ENCODE data around the gene CCDC184. TPM values are rescaled to one million over a fixed set of nuclear protein-coding genes. Genes with fewer than 3 reads are reported as not detected.

The CCDC184 gene
- total and polyA plus RNA-seq, 2 donors (not counting 1 experiment from before 2014, with no cell fraction given): 0.54 to 1.4 TPM

DNA sequence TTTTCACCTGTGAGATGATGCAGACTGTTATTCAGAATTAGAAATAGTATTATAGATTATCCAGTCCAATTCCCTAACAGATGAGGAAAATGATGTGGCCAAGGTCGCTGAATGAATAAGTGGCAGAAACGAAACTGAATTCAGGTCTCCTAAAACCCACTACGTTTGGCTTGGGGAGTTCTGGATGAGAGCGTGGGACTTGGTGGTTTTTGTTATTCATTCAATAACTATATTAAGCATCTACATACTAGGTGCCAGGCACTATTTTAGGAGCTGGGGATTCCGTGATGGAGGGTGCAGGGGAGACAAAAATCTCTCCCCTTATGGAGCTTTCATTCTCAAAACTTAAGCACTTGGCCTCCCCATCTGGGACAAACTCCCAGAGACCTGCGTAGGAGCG, 813 bp upstream of the CCDC184 start:
- H3K27ac ChIP-seq (ENCODE audit: low read length in 2 of 2): no peak overlapping the region
- ChIA-PET CTCF (interaction anchor here (0.8 to 3.4 kb wide), 12 partner anchors 9 to 436 kb away, joined by 3 to 26 read pairs (median 4); partner anchors contain the start of gene ASB8), POLR2A (interaction anchor here (0.7 to 1.1 kb wide), 4 partner anchors 15 to 63 kb away, joined by 3 to 6 read pairs (median 4); partner anchors contain the start of genes ASB8 and PFKM)
- peak overlapping the region; percentile 92 for H2AFZ ChIP-seq (ENCODE audit: insufficient read depth, low read depth, low read length, poor library complexity, severe bottlenecking)
- H3K36me3 ChIP-seq (replicated peaks in 1 of 2; ENCODE audit: control extremely low read depth in 1 of 2, control insufficient read depth in 1 of 2, extremely low read depth in 1 of 2, insufficient read depth in 2 of 2, low read length in 1 of 2): no peaks in the 10 kb centered on the region
- TF ChIP-seq EZH2 (IDR thresholded peaks at IDR 0.05; ENCODE audit: borderline replicate concordance, insufficient read depth, low read depth, low read length, poor library complexity, severe bottlenecking): no peak
- peak overlapping the region; percentile 69 to 90 (median 77) for H3K4me3 ChIP-seq (ENCODE audit: control extremely low read depth in 1 of 5, extremely low read depth in 1 of 5, insufficient read depth in 1 of 5, low read depth in 2 of 5, low read length in 4 of 5)
- peak overlapping the region; percentile 84 for H3K27ac Mint-ChIP-seq
- H3K4me1 ChIP-seq (ENCODE audit: control insufficient read depth in 2 of 2, insufficient read depth in 2 of 2, low read length in 2 of 2): peaks cover 27 to 29% of the 10 kb centered on the region in 2 donors
- H4K20me1 ChIP-seq (ENCODE audit: control insufficient read depth, insufficient read depth, low read length, poor library complexity, severe bottlenecking): no peaks in the 10 kb centered on the region
- WGBS (ENCODE audit: insufficient coverage): no CpG with 5 or more reads among the region's 7 CpGs
- peaks cover 0 to 4% (median 0%) of the 10 kb centered on the region in 3 donors for H3K9me3 ChIP-seq (ENCODE audit: control extremely low read depth in 1 of 3, control insufficient read depth in 2 of 3, insufficient read depth in 1 of 3, low read length in 2 of 3)
- ATAC-seq (ENCODE audit: low read depth) (no peak), DNase-seq (no peak)
- peak overlapping the region; percentile 92 for H3K4me2 ChIP-seq (replicated peaks; ENCODE audit: low read depth, low read length, poor library complexity, severe bottlenecking)
- peak overlapping the region; percentile 79 for H3K9ac ChIP-seq (ENCODE audit: low read length)
- peaks cover 0 to 40% (median 17%) of the 10 kb centered on the region in 4 experiments for H3K27me3 ChIP-seq (replicated peaks in 1 of 4; ENCODE audit: control extremely low read depth in 1 of 4, control insufficient read depth in 3 of 4, insufficient read depth in 4 of 4, low read length in 3 of 4)
- intact Hi-C loops (cut with micrococcal nuclease): loop anchor here (1.0 to 10.0 kb wide), 6 partner anchors 16 to 478 kb away; partner anchors contain the start of genes ASB8, RPAP3, TMEM106C and ZNF641
- H3K4me3 Mint-ChIP-seq: peak overlapping the region; percentile 98
- no peaks in the 10 kb centered on the region for H3K9me3 Mint-ChIP-seq (ENCODE audit: insufficient read depth)
- peaks cover 28% of the 10 kb centered on the region for H3K4me1 Mint-ChIP-seq
- no peaks in the 10 kb centered on the region for H3K79me2 ChIP-seq (ENCODE audit: control insufficient read depth, insufficient read depth, low read length)
- peaks cover 44% of the 10 kb centered on the region for H3K27me3 Mint-ChIP-seq

DNA sequence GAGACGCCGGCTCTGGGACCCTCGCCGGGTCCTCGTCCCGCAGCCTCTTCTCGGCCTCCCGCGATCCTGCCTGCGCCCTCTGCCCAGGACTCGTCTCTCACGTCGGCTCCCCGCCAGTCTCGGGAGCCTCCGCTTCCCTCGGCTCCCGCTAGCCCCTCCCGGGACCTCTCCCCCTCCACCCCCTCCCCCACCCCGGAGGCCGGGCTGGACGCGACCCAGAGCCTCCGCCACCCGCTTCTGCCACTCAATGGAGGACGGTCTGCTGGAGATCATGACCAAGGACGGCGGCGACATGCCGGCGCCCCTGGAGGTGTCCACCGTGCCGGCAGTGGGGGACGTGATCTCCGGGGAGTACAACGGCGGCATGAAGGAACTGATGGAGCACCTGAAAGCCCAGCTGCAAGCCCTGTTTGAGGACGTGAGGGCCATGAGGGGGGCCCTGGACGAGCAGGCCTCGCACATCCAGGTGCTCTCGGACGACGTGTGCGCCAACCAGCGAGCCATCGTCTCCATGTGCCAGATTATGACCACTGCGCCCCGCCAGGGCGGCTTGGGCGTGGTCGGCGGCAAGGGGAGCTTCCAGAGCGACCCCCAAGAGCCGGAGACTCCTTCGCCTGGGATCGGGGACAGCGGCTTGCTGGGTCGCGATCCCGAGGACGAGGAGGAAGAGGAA, 568 bp downstream of the CCDC184 start:
- H3K36me3 ChIP-seq (replicated peaks in 1 of 2; ENCODE audit: control extremely low read depth in 1 of 2, control insufficient read depth in 1 of 2, extremely low read depth in 1 of 2, insufficient read depth in 2 of 2, low read length in 1 of 2): no peaks in the 10 kb centered on the region
- peaks cover 0 to 4% (median 0%) of the 10 kb centered on the region in 3 donors for H3K9me3 ChIP-seq (ENCODE audit: control extremely low read depth in 1 of 3, control insufficient read depth in 2 of 3, insufficient read depth in 1 of 3, low read length in 2 of 3)
- Mint-ChIP-seq H3K4me3 (peak overlapping the region; percentile 98), H3K27ac (peak overlapping the region; percentile 68), H3K4me1 (peaks cover 28% of the 10 kb centered on the region), H3K27me3 (peaks cover 30% of the 10 kb centered on the region), H3K9me3 (ENCODE audit: insufficient read depth) (no peaks in the 10 kb centered on the region)
- peak overlapping the region; percentile 92 for H3K4me2 ChIP-seq (replicated peaks; ENCODE audit: low read depth, low read length, poor library complexity, severe bottlenecking)
- peaks cover 0 to 33% (median 15%) of the 10 kb centered on the region in 4 experiments for H3K27me3 ChIP-seq (replicated peaks in 1 of 4; ENCODE audit: control extremely low read depth in 1 of 4, control insufficient read depth in 3 of 4, insufficient read depth in 4 of 4, low read length in 3 of 4)
- H4K20me1 ChIP-seq (ENCODE audit: control insufficient read depth, insufficient read depth, low read length, poor library complexity, severe bottlenecking): no peaks in the 10 kb centered on the region
- ChIA-PET CTCF (interaction anchor here (0.8 to 3.4 kb wide), 6 partner anchors 8 to 477 kb away, joined by 3 to 26 read pairs (median 5); partner anchors contain the start of gene ASB8), POLR2A (no interaction called here)
- peak; percentile 5 for ATAC-seq (ENCODE audit: low read depth)
- WGBS (ENCODE audit: insufficient coverage): 7% methylated on average over 55 of the region's 61 CpGs
- H3K4me3 ChIP-seq (ENCODE audit: control extremely low read depth in 1 of 5, extremely low read depth in 1 of 5, insufficient read depth in 1 of 5, low read depth in 2 of 5, low read length in 4 of 5): peak overlapping the region in 4 of 5 experiments; percentile 69 to 85 (median 76)
- H3K9ac ChIP-seq (ENCODE audit: low read length): peak overlapping the region; percentile 79
- H3K27ac ChIP-seq (ENCODE audit: low read length in 2 of 2): no peak overlapping the region
- DNase-seq: peak; percentile 48
- H3K4me1 ChIP-seq (ENCODE audit: control insufficient read depth in 2 of 2, insufficient read depth in 2 of 2, low read length in 2 of 2): peaks cover 27 to 29% of the 10 kb centered on the region in 2 donors
- H3K79me2 ChIP-seq (ENCODE audit: control insufficient read depth, insufficient read depth, low read length): no peaks in the 10 kb centered on the region
- peak overlapping the region; percentile 92 for H2AFZ ChIP-seq (ENCODE audit: insufficient read depth, low read depth, low read length, poor library complexity, severe bottlenecking)
- intact Hi-C loops (cut with micrococcal nuclease): loop anchor here (1.0 to 10.0 kb wide), 6 partner anchors 14 to 479 kb away; partner anchors contain the start of genes ASB8, RPAP3, TMEM106C and ZNF641
- TF ChIP-seq, protein P1, sequence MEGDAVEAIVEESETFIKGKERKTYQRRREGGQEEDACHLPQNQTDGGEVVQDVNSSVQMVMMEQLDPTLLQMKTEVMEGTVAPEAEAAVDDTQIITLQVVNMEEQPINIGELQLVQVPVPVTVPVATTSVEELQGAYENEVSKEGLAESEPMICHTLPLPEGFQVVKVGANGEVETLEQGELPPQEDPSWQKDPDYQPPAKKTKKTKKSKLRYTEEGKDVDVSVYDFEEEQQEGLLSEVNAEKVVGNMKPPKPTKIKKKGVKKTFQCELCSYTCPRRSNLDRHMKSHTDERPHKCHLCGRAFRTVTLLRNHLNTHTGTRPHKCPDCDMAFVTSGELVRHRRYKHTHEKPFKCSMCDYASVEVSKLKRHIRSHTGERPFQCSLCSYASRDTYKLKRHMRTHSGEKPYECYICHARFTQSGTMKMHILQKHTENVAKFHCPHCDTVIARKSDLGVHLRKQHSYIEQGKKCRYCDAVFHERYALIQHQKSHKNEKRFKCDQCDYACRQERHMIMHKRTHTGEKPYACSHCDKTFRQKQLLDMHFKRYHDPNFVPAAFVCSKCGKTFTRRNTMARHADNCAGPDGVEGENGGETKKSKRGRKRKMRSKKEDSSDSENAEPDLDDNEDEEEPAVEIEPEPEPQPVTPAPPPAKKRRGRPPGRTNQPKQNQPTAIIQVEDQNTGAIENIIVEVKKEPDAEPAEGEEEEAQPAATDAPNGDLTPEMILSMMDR (IDR thresholded peaks at IDR 0.05): peak; percentile 34
- TF ChIP-seq EZH2 (IDR thresholded peaks at IDR 0.05; ENCODE audit: borderline replicate concordance, insufficient read depth, low read depth, low read length, poor library complexity, severe bottlenecking): no peak
